Caco-2 (cell line): ENCODE data around the gene CGA. TPM values are rescaled to one million over a fixed set of nuclear protein-coding genes. Genes with fewer than 3 reads are reported as not detected.

Experiments used
- BruUV-seq: library from RNA; stranded (reverse); fragments of 400-500 nt; replicated peaks from 2 replicates; lab custom pipeline; 2021; lab: Mats Ljungman, UMichigan
- CTCF ChIA-PET: fragments of 300-600 bp; sonication (Branson Sonifier 250); formaldehyde crosslinking; loops from one replicate; lab custom pipeline; 2022; ENCODE audit warnings: antibody characterized with exemption; lab: Charles Lee
- POLR2A ChIA-PET: fragments of 300-600 bp; sonication (Branson Sonifier 250); formaldehyde crosslinking; loops from one replicate; lab custom pipeline; 2022; ENCODE audit warnings: antibody characterized with exemption; lab: Charles Lee
- DNase-seq, 2 experiments: peaks; one replicate each; pipeline versions ENCODE4 v3.0.0 to v3.0.0-alpha.2; 2020 to 2022
- H3K27me3 ChIP-seq: replicated peaks from 2 replicates; pipeline ENCODE4 v1.6.0; 2011; ENCODE audit warnings: low read length; ENCODE audit not compliant: control insufficient read depth, insufficient read depth
- H3K36me3 ChIP-seq: 2 replicates; pipeline ENCODE4 v1.5.1; 2011; ENCODE audit warnings: low read length; ENCODE audit not compliant: control insufficient read depth, insufficient read depth
- H3K4me1 ChIP-seq: fragments of 250-450 bp; sonication (Bioruptor Pico); 2 replicates; pipeline ENCODE4 v1.5.1; 2020; ENCODE audit warnings: mild to moderate bottlenecking
- H3K4me3 ChIP-seq: 2 replicates; pipeline ENCODE4 v1.5.1; 2011; ENCODE audit warnings: low read depth, mild to moderate bottlenecking, control low read depth, low read length
- H3K9me3 ChIP-seq: fragments of 250-450 bp; sonication (Bioruptor Pico); 2 replicates; pipeline ENCODE4 v1.5.1; 2020; ENCODE audit warnings: mild to moderate bottlenecking, moderate library complexity
- H3K27ac Mint-ChIP-seq: one replicate; pipeline ENCODE4 v1.8.0; 2022; ENCODE audit warnings: mixed read lengths; ENCODE audit not compliant: unreplicated experiment
- H3K27me3 Mint-ChIP-seq: one replicate; pipeline ENCODE4 v1.8.0; 2022; ENCODE audit warnings: mixed read lengths; ENCODE audit not compliant: insufficient read depth, unreplicated experiment
- H3K36me3 Mint-ChIP-seq: one replicate; pipeline ENCODE4 v1.8.0; 2022; ENCODE audit warnings: mild to moderate bottlenecking, mixed read lengths; ENCODE audit not compliant: insufficient read depth, unreplicated experiment
- H3K4me1 Mint-ChIP-seq: one replicate; pipeline ENCODE4 v1.8.0; 2022; ENCODE audit warnings: low read depth, mixed read lengths; ENCODE audit not compliant: unreplicated experiment
- H3K4me3 Mint-ChIP-seq: one replicate; pipeline ENCODE4 v1.8.0; 2022; ENCODE audit warnings: mild to moderate bottlenecking, moderate library complexity, mixed read lengths; ENCODE audit not compliant: unreplicated experiment
- H3K9me3 Mint-ChIP-seq: one replicate; pipeline ENCODE4 v1.8.0; 2022; ENCODE audit warnings: mixed read lengths; ENCODE audit not compliant: unreplicated experiment
- CTCF ChIP-seq, 2 experiments: fragments of 200-600 bp in 1 of 2; IDR thresholded peaks; 1 replicate in 1 of 2; 2 replicates in 1 of 2; pipeline versions ENCODE4 v1.5.1 to v1.8.0; 2011 to 2022; ENCODE audit warnings: antibody characterized with exemption in 1 of 2, control low read depth in 1 of 2, inconsistent platforms in 1 of 2, low read depth in 1 of 2, low read length in 1 of 2, mild to moderate bottlenecking in 1 of 2, moderate library complexity in 1 of 2; ENCODE audit not compliant: insufficient read depth in 1 of 2, severe bottlenecking in 1 of 2, unreplicated experiment in 1 of 2
- intact Hi-C: fragments of 100-400 bp; cut with micrococcal nuclease; formaldehyde crosslinking; loops from one replicate; pipeline ENCODE4 v1.10.0; 2022; ENCODE audit not compliant: unreplicated experiment
- total RNA-seq: library from RNA; stranded (reverse); gene quantifications from 2 replicates; pipeline ENCODE4 v1.2.3, GENCODE V29; 2022

Gene CGA
- total RNA-seq, 1 experiment from 2014 or later = not detected

GRCh38 chr6:87070741-87071140, 24.2 kb downstream of the CGA start:
- no peak overlapping the region for H3K4me3 ChIP-seq
- H3K36me3 ChIP-seq = no peaks in the 10 kb centered on the region; the same call in 1 of the 2 replicates
- Mint-ChIP-seq H3K9me3 (peaks cover 9% of the 10 kb centered on the region), H3K27me3 (no peaks in the 10 kb centered on the region), H3K36me3 (peaks cover 6% of the 10 kb centered on the region), H3K27ac (no peak overlapping the region), H3K4me3 (no peak overlapping the region), H3K4me1 (peaks cover 20% of the 10 kb centered on the region)
- no TSS peak for BruUV-seq
- no peak for DNase-seq
- H3K4me1 ChIP-seq = peaks cover 42% of the 10 kb centered on the region
- ChIA-PET CTCF (no interaction called here), POLR2A (no interaction called here)
- no peaks in the 10 kb centered on the region for H3K27me3 ChIP-seq
- intact Hi-C loops = loop anchor here (5.0 kb wide), 2 partner anchors 272 to 632 kb away; partner anchors contain the start of genes AKIRIN2 and C6orf163
- H3K9me3 ChIP-seq = no peaks in the 10 kb centered on the region
- TF ChIP-seq CTCF (IDR thresholded peaks at IDR 0.05; ENCODE audit: insufficient read depth in 1 of 2, low read depth in 1 of 2, low read length in 1 of 2, severe bottlenecking in 1 of 2, unreplicated experiment in 1 of 2) = no peak

- H3K36me3 ChIP-seq = no peaks in the 10 kb centered on the region; the same call in 1 of the 2 replicates
- DNase-seq = no peak
- no peak overlapping the region for H3K4me3 ChIP-seq
- Mint-ChIP-seq H3K27me3 (no peaks in the 10 kb centered on the region), H3K4me3 (no peak overlapping the region), H3K4me1 (peaks cover 14% of the 10 kb centered on the region), H3K9me3 (peaks cover 9% of the 10 kb centered on the region), H3K27ac (no peak overlapping the region), H3K36me3 (no peaks in the 10 kb centered on the region)
- peaks cover 28% of the 10 kb centered on the region for H3K4me1 ChIP-seq
- POLR2A ChIA-PET = no interaction called here
- H3K9me3 ChIP-seq = no peaks in the 10 kb centered on the region
- TF ChIP-seq CTCF (IDR thresholded peaks at IDR 0.05; ENCODE audit: insufficient read depth in 1 of 2, low read depth in 1 of 2, low read length in 1 of 2, severe bottlenecking in 1 of 2, unreplicated experiment in 1 of 2) = no peak
- intact Hi-C loops = loop anchor here (10.0 kb wide), 1 partner anchor 406 kb away; the partner anchor contains the start of gene SLC35A1
- BruUV-seq = no TSS peak
- CTCF ChIA-PET = no interaction called here
- H3K27me3 ChIP-seq = no peaks in the 10 kb centered on the region
Measured at GRCh38 chr6:87068795-87069194, 26.1 kb downstream of the CGA start.

GRCh38 chr6:87066449-87067333, 28.2 kb downstream of the CGA start:
- POLR2A ChIA-PET = interaction anchor here (0.7 kb wide), 1 partner anchor 47 kb away, joined by 3 read pairs; no protein-coding TSS in a partner anchor
- peak; percentile 44 to 51 for DNase-seq
- Mint-ChIP-seq H3K36me3 (no peaks in the 10 kb centered on the region), H3K4me3 (peak overlapping the region; percentile 69), H3K9me3 (peaks cover 9% of the 10 kb centered on the region), H3K4me1 (peaks cover 26% of the 10 kb centered on the region), H3K27me3 (no peaks in the 10 kb centered on the region), H3K27ac (no peak overlapping the region)
- intact Hi-C loops = loop anchor here (1.0 to 10.0 kb wide), 5 partner anchors 72 to 408 kb away; partner anchors contain the start of gene SLC35A1
- Histone ChIP-seq H3K4me3 (peak overlapping the region; percentile 15; the same call in 1 of the 2 replicates), H3K9me3 (no peaks in the 10 kb centered on the region), H3K36me3 (no peaks in the 10 kb centered on the region; the same call in 1 of the 2 replicates), H3K4me1 (peaks cover 14% of the 10 kb centered on the region), H3K27me3 (no peaks in the 10 kb centered on the region)
- TF ChIP-seq CTCF (IDR thresholded peaks at IDR 0.05; ENCODE audit: insufficient read depth in 1 of 2, low read depth in 1 of 2, low read length in 1 of 2, severe bottlenecking in 1 of 2, unreplicated experiment in 1 of 2) = peak; percentile 33 to 53
- CTCF ChIA-PET = interaction anchor here (0.6 to 2.3 kb wide), 17 partner anchors 21 to 1426 kb away, joined by 3 to 15 read pairs (median 4); no protein-coding TSS in a partner anchor
- BruUV-seq = no TSS peak
